ENCODE results near the gene BNIP3. TPM values are rescaled to one million over a fixed set of nuclear protein-coding genes. Genes with fewer than 3 reads are reported as not detected.

Gene BNIP3
- total and polyA plus RNA-seq, 2 experiments from 2014 or later: 82.4 to 112 TPM

- Histone ChIP-seq H3K4me3 (no peak overlapping the region), H3K36me3 (replicated peaks; ENCODE audit: insufficient read depth, low read depth) (no peaks in the 10 kb centered on the region), H3K9me2 (replicated peaks; ENCODE audit: insufficient read depth) (no peaks in the 10 kb centered on the region), H3K27ac (no peak overlapping the region), H3K79me2 (no peaks in the 10 kb centered on the region), H3K4me2 (no peak overlapping the region), H3K4me1 (ENCODE audit: insufficient read depth) (peaks cover 8% of the 10 kb centered on the region), H3K9me3 (ENCODE audit: low read depth) (no peaks in the 10 kb centered on the region), H2AFZ (no peak overlapping the region), H3K27me3 (no peaks in the 10 kb centered on the region), H4K20me1 (ENCODE audit: insufficient read depth, poor library complexity, severe bottlenecking) (no peaks in the 10 kb centered on the region)
- no peak for DNase-seq (ENCODE audit: low spot score)
- 73% methylated on average over 12 of the region's 12 CpGs for WGBS (ENCODE audit: low lambda C conversion rate, missing lambda C conversion rate)
- TF ChIP-seq EZH2 (IDR thresholded peaks at IDR 0.05; ENCODE audit: borderline replicate concordance) (no peak), EZH2phosphoT487 (IDR thresholded peaks at IDR 0.05; ENCODE audit: low read depth, severe bottlenecking, unreplicated experiment) (no peak), CTCF (IDR thresholded peaks at IDR 0.05; ENCODE audit: poor library complexity) (no peak)
Observed at GRCh38 chr10:132003282-132003924, 21.7 kb upstream of the BNIP3 start.

GRCh38 chr10:132002004-132002403 lies 20.3 kb upstream of the BNIP3 start:
- WGBS (ENCODE audit: low lambda C conversion rate, missing lambda C conversion rate): 89% methylated on average over 4 of the region's 4 CpGs
- Histone ChIP-seq H3K79me2 (no peaks in the 10 kb centered on the region), H3K9me3 (ENCODE audit: low read depth) (no peaks in the 10 kb centered on the region), H3K27me3 (no peaks in the 10 kb centered on the region), H3K4me1 (ENCODE audit: insufficient read depth) (peaks cover 19% of the 10 kb centered on the region), H3K27ac (no peak overlapping the region), H3K4me2 (no peak overlapping the region), H3K9me2 (replicated peaks; ENCODE audit: insufficient read depth) (no peaks in the 10 kb centered on the region), H3K36me3 (replicated peaks; ENCODE audit: insufficient read depth, low read depth) (no peaks in the 10 kb centered on the region), H3K4me3 (no peak overlapping the region), H4K20me1 (ENCODE audit: insufficient read depth, poor library complexity, severe bottlenecking) (no peaks in the 10 kb centered on the region), H2AFZ (no peak overlapping the region)
- no peak for TF ChIP-seq CTCF (IDR thresholded peaks at IDR 0.05; ENCODE audit: poor library complexity)
- no peak for TF ChIP-seq EZH2 (IDR thresholded peaks at IDR 0.05; ENCODE audit: borderline replicate concordance)
- no peak for TF ChIP-seq EZH2phosphoT487 (IDR thresholded peaks at IDR 0.05; ENCODE audit: low read depth, severe bottlenecking, unreplicated experiment)
- no peak for DNase-seq (ENCODE audit: low spot score)

- peaks cover 21% of the 10 kb centered on the region for H3K4me1 ChIP-seq (ENCODE audit: insufficient read depth)
- H3K27me3 ChIP-seq: no peaks in the 10 kb centered on the region
- no peak for DNase-seq (ENCODE audit: low spot score)
- H3K36me3 ChIP-seq (replicated peaks; ENCODE audit: insufficient read depth, low read depth): no peaks in the 10 kb centered on the region
- peak overlapping the region; percentile 35 for H3K4me2 ChIP-seq
- H3K27ac ChIP-seq: no peak overlapping the region
- no peak overlapping the region for H2AFZ ChIP-seq
- H3K9me3 ChIP-seq (ENCODE audit: low read depth): no peaks in the 10 kb centered on the region
- no peaks in the 10 kb centered on the region for H3K9me2 ChIP-seq (replicated peaks; ENCODE audit: insufficient read depth)
- no peaks in the 10 kb centered on the region for H4K20me1 ChIP-seq (ENCODE audit: insufficient read depth, poor library complexity, severe bottlenecking)
- H3K79me2 ChIP-seq: no peaks in the 10 kb centered on the region
- 56% methylated on average over 15 of the region's 15 CpGs for WGBS (ENCODE audit: low lambda C conversion rate, missing lambda C conversion rate)
- TF ChIP-seq EZH2 (IDR thresholded peaks at IDR 0.05; ENCODE audit: borderline replicate concordance) (no peak), EZH2phosphoT487 (IDR thresholded peaks at IDR 0.05; ENCODE audit: low read depth, severe bottlenecking, unreplicated experiment) (no peak), CTCF (IDR thresholded peaks at IDR 0.05; ENCODE audit: poor library complexity) (no peak)
- H3K4me3 ChIP-seq: no peak overlapping the region
Observed at GRCh38 chr10:132001238-132001972, 19.7 kb upstream of the BNIP3 start.

All from hepatocyte (in vitro differentiated cells).